Measurements from ENCODE around the gene TIGAR. TPM values are rescaled to one million over a fixed set of nuclear protein-coding genes. Genes with fewer than 3 reads are reported as not detected.

TIGAR gene
- total RNA-seq, 1 experiment from 2014 or later, result 27.5 TPM

DNA sequence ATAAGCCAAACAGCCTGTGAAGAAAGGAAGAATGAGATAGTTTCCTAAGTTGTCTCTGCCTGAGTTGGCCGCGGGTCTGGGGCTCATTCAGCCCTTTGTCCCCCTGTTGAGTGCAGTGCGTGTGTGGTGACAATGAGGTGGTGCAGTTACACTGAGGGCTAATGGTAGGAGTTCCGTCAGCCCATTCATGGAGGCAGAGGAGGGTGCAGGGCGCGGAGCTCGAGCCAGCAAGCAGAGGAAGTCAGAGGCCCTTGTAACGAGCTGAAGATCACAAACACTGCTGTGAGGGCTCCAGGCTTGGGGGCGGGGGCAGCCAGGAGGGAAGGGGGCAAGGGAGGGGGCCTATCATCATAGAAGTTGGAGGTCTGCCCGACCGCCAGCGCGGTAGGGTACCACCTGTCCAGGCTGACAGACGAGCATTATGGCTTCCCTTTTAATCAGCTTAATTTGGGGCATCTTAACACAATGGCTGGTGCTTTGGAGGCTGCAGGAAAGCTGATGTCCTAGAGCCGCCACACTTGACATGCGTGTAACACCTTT lies 27.0 kb upstream of the TIGAR start:
- Histone ChIP-seq H3K79me2 (ENCODE audit: insufficient read depth, low read length) (peaks cover 11% of the 10 kb centered on the region), H3K23ac (ENCODE audit: insufficient read length, low read depth, low read length) (no peak overlapping the region)
- no peaks in the 10 kb centered on the region for H3K9me3 Mint-ChIP-seq

More for the DNA sequence above, 27.0 kb upstream of the TIGAR start:
- no CpG with 5 or more reads among the region's 16 CpGs for WGBS (ENCODE audit: extremely low coverage, insufficient read length, low lambda C conversion rate)
- Histone ChIP-seq H4K20me1 (ENCODE audit: control insufficient read depth, insufficient read depth, insufficient read length) (no peaks in the 10 kb centered on the region), H3K14ac (ENCODE audit: insufficient read depth, low read length) (no peak overlapping the region), H3K18ac (ENCODE audit: insufficient read length, low read depth, low read length) (no peak overlapping the region), H3K4me2 (ENCODE audit: insufficient read depth, insufficient read length, low read length) (no peak overlapping the region), H4K91ac (ENCODE audit: insufficient read length, low read depth, low read length) (no peak overlapping the region), H3K4ac (ENCODE audit: low read depth, low read length) (no peak overlapping the region), H3K27me3 (ENCODE audit: insufficient read depth, low read length) (no peaks in the 10 kb centered on the region), H2BK120ac (ENCODE audit: low read depth, low read length, poor library complexity, severe bottlenecking) (no peak overlapping the region), H3K4me1 (ENCODE audit: insufficient read depth, low read length) (no peaks in the 10 kb centered on the region), H2BK15ac (ENCODE audit: low read depth, low read length) (no peak overlapping the region), H3K56ac (ENCODE audit: insufficient read length, low read depth, low read length) (no peak overlapping the region), H2BK20ac (ENCODE audit: low read depth, low read length, poor library complexity, severe bottlenecking) (no peak overlapping the region), H2BK5ac (ENCODE audit: insufficient read length, low read length) (no peak overlapping the region), H3T11ph (ENCODE audit: low read length) (no peak overlapping the region), H4K5ac (ENCODE audit: insufficient read length, low read depth, low read length) (no peak overlapping the region), H3K27ac (ENCODE audit: insufficient read length, low read depth, low read length) (no peak overlapping the region), H2AFZ (ENCODE audit: low read length) (no peak overlapping the region), H2AK5ac (ENCODE audit: insufficient read length, low read length) (no peak overlapping the region), H4K8ac (replicated peaks; ENCODE audit: insufficient read length, low read depth, low read length) (no peak overlapping the region), H2BK12ac (ENCODE audit: insufficient read length, low read depth, low read length) (no peak overlapping the region), H3K79me1 (ENCODE audit: insufficient read depth, low read depth, low read length, poor library complexity, severe bottlenecking) (peaks cover 6% of the 10 kb centered on the region), H3K23me2 (ENCODE audit: insufficient read length, low read depth, low read length, poor library complexity, severe bottlenecking) (no peaks in the 10 kb centered on the region), H3K9ac (ENCODE audit: extremely low read depth, insufficient read length, low read length) (no peak overlapping the region), H3K9me3 (ENCODE audit: control insufficient read depth, low read depth, low read length) (no peaks in the 10 kb centered on the region)
- Mint-ChIP-seq H3K27me3 (ENCODE audit: low read depth) (no peaks in the 10 kb centered on the region), H3K4me1 (peaks cover 18 to 20% of the 10 kb centered on the region in 2 experiments), H3K4me3 (no peak overlapping the region; a peak in 1 of 5 replicates), H3K27ac (peak overlapping the region; percentile 33 to 89 (median 46); a peak in 4 of 7 replicates), H3K36me3 (ENCODE audit: insufficient read depth in 1 of 3, low read depth in 3 of 3) (peaks cover 72 to 89% (median 73%) of the 10 kb centered on the region in 3 experiments)
- TF ChIP-seq, protein P1, sequence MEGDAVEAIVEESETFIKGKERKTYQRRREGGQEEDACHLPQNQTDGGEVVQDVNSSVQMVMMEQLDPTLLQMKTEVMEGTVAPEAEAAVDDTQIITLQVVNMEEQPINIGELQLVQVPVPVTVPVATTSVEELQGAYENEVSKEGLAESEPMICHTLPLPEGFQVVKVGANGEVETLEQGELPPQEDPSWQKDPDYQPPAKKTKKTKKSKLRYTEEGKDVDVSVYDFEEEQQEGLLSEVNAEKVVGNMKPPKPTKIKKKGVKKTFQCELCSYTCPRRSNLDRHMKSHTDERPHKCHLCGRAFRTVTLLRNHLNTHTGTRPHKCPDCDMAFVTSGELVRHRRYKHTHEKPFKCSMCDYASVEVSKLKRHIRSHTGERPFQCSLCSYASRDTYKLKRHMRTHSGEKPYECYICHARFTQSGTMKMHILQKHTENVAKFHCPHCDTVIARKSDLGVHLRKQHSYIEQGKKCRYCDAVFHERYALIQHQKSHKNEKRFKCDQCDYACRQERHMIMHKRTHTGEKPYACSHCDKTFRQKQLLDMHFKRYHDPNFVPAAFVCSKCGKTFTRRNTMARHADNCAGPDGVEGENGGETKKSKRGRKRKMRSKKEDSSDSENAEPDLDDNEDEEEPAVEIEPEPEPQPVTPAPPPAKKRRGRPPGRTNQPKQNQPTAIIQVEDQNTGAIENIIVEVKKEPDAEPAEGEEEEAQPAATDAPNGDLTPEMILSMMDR (conservative IDR thresholded peaks at IDR 0.05), result no peak
- DNase-seq, result no peak
